GM12891 (cell line): ENCODE measurements around the gene U2SURP.

Source experiments
- PAX5 ChIP-seq: IDR thresholded peaks from 2 replicates; pipeline ENCODE4 v1.6.1; 2011; ENCODE audit warnings: low read length, moderate library complexity, mild to moderate bottlenecking; ENCODE audit not compliant: insufficient read depth, severe bottlenecking
- POLR2A ChIP-seq: IDR thresholded peaks from 2 replicates; pipeline ENCODE4 v1.6.1; 2011; ENCODE audit warnings: low read depth, low read length, control low read depth
- POLR2AphosphoS5 ChIP-seq: IDR thresholded peaks from 2 replicates; pipeline ENCODE4 v1.6.1; 2011; ENCODE audit warnings: low read depth, low read length, control low read depth
- TAF1 ChIP-seq: IDR thresholded peaks from 2 replicates; pipeline ENCODE4 v1.6.1; 2011; ENCODE audit warnings: low read depth, low read length, control low read depth

DNA sequence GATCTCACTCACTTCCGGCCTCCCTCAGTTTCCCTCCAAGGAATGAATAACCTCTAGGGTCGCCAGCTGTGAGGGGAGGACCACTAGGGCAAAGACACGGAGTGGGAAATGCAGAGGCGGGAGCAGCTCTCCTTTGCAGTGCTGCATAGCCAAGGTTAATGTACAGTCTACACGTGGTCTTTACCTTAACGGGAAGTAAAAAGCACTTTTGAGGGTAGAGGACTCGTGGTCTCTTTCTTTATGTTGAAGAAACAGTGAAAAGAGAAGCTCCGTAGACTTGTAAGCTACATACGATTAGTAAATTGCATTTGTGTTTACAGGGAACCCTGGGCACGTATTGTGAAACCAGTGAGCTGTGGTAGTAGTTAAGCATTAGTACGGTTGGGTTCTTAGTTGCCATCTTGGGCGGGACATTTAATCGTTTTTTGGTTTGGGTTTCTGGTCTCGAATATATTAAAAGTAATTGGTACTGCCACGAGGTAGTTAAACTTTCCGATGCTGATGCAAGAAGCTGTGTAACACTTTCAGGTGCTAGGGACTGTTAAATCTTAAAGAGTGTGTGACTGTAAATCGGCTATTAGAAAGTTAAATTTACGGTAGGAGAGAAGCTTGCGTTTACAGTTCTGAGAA is 828 bp downstream of the U2SURP start:
- TF ChIP-seq POLR2AphosphoS5, result no peak
- no peak for TF ChIP-seq POLR2A
- no peak for TF ChIP-seq PAX5
- TF ChIP-seq TAF1, result no peak
